ENCODE measurements around the gene PAIP2.

Gene PAIP2

DNA sequence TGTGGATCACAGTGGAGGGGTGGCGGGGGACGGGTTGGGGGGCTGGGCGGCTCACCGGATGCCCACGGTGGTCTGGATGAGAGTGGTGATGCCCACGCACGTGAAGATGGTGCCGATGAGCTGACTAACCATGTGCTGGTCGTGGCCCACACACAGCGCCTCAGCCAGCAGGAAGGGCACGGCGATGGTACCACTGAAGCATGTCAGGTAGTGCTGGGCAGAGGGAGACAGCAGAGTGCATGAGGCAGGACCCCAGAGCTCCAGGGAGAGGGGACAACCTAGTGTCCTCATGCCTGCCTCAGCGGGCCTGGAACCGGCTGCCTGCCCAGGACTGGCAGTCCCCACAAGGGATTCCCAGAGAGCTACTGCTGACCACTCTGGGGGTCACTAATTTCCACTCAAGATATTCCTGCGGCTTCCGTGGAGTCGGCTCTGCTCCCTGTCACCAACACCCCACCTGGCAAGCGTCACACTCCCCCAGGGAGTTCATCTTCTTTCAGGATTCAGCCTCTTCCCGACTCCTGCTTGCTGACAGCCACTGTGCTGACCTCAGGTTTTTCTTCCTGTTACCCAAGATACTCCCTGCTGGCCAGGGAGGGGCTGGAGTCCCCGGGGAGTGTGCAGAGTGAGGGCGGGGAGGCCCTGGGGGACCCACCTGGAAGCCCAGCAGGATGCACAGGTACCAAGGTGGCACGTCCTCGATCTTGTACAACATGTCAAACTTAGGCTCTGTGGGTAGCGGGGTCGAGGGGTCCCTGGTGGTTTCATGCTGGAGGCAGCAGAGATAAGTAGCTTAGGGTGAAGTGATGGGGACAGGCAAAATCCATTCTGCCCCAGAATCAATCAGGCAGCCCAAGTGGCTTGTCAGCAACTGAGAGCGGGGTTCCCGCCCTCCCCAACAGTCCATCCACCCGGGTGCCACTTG lies 40.4 kb downstream of the PAIP2 start:
- Histone ChIP-seq H3K4me3 (ENCODE audit: low read length) (no peak overlapping the region), H3K4me1 (ENCODE audit: low read length) (peaks cover 30% of the 10 kb centered on the region), H3K9ac (ENCODE audit: low read length) (no peak overlapping the region), H3K79me2 (ENCODE audit: low read length) (peaks cover 5% of the 10 kb centered on the region; the same call in 1 of the 2 replicates), H2AFZ (ENCODE audit: low read length) (no peak overlapping the region), H3K4me2 (ENCODE audit: low read depth, low read length) (no peak overlapping the region), H4K20me1 (ENCODE audit: insufficient read depth, low read length) (no peaks in the 10 kb centered on the region), H3F3A (ENCODE audit: insufficient read depth, low read length) (peaks cover 44% of the 10 kb centered on the region), H3K36me3 (replicated peaks; ENCODE audit: insufficient read depth, low read length) (no peaks in the 10 kb centered on the region), H3K9me3 (replicated peaks; ENCODE audit: insufficient read depth, low read length) (no peaks in the 10 kb centered on the region), H3K27me3 (replicated peaks; ENCODE audit: insufficient read depth, low read length) (no peaks in the 10 kb centered on the region), H3K27ac (ENCODE audit: low read length) (no peak overlapping the region), H3K9me2 (replicated peaks; ENCODE audit: insufficient read depth, low read length) (no peaks in the 10 kb centered on the region)
- DNase-seq: no peak
- TF ChIP-seq EZH2phosphoT487 (IDR thresholded peaks at IDR 0.05; ENCODE audit: low read length) (no peak), EZH2 (optimal IDR thresholded peaks at IDR 0.05; ENCODE audit: low read depth, low read length) (no peak), CTCF (IDR thresholded peaks at IDR 0.05; ENCODE audit: low read length) (no peak)

- DNase-seq: no peak
- H3F3A ChIP-seq (ENCODE audit: insufficient read depth, low read length): peaks cover 51% of the 10 kb centered on the region
- no peak overlapping the region for H2AFZ ChIP-seq (ENCODE audit: low read length)
- H3K9me3 ChIP-seq (replicated peaks; ENCODE audit: insufficient read depth, low read length): no peaks in the 10 kb centered on the region
- H4K20me1 ChIP-seq (ENCODE audit: insufficient read depth, low read length): no peaks in the 10 kb centered on the region
- TF ChIP-seq CTCF (IDR thresholded peaks at IDR 0.05; ENCODE audit: low read length) (no peak), EZH2phosphoT487 (IDR thresholded peaks at IDR 0.05; ENCODE audit: low read length) (no peak), EZH2 (optimal IDR thresholded peaks at IDR 0.05; ENCODE audit: low read depth, low read length) (no peak)
- peaks cover 35% of the 10 kb centered on the region for H3K4me1 ChIP-seq (ENCODE audit: low read length)
- H3K79me2 ChIP-seq (ENCODE audit: low read length): peaks cover 11% of the 10 kb centered on the region
- H3K27ac ChIP-seq (ENCODE audit: low read length): no peak overlapping the region
- no peaks in the 10 kb centered on the region for H3K36me3 ChIP-seq (replicated peaks; ENCODE audit: insufficient read depth, low read length)
- no peak overlapping the region for H3K4me2 ChIP-seq (ENCODE audit: low read depth, low read length)
- H3K4me3 ChIP-seq (ENCODE audit: low read length): no peak overlapping the region
- no peaks in the 10 kb centered on the region for H3K27me3 ChIP-seq (replicated peaks; ENCODE audit: insufficient read depth, low read length)
- H3K9me2 ChIP-seq (replicated peaks; ENCODE audit: insufficient read depth, low read length): no peaks in the 10 kb centered on the region
- no peak overlapping the region for H3K9ac ChIP-seq (ENCODE audit: low read length)
Observed at GRCh38 chr5:139382807-139383206, 41.2 kb downstream of the PAIP2 start.

GRCh38 chr5:139383275-139383992 lies 41.8 kb downstream of the PAIP2 start, which contains the start of gene SLC23A1:
TSS of gene SLC23A1 (minus strand) at chr5:139383297. CDS start at chr5:139383253, 44 bp downstream.
- Histone ChIP-seq H2AFZ (ENCODE audit: low read length) (no peak within 1 kb of the TSS), H3F3A (ENCODE audit: insufficient read depth, low read length) (peaks cover 57% of the 10 kb centered on the region), H3K9ac (ENCODE audit: low read length) (no peak within 1 kb of the TSS), H3K4me3 (ENCODE audit: low read length) (no peak within 1 kb of the TSS), H3K9me3 (replicated peaks; ENCODE audit: insufficient read depth, low read length) (no peaks in the 10 kb centered on the region), H3K4me2 (ENCODE audit: low read depth, low read length) (no peak within 1 kb of the TSS), H3K79me2 (ENCODE audit: low read length) (peaks cover 18% of the 10 kb centered on the region), H3K27ac (ENCODE audit: low read length) (peak within 1 kb of the TSS; percentile 98; the same call in 1 of the 2 replicates), H3K36me3 (replicated peaks; ENCODE audit: insufficient read depth, low read length) (no peaks in the 10 kb centered on the region), H4K20me1 (ENCODE audit: insufficient read depth, low read length) (no peaks in the 10 kb centered on the region), H3K27me3 (replicated peaks; ENCODE audit: insufficient read depth, low read length) (no peaks in the 10 kb centered on the region), H3K4me1 (ENCODE audit: low read length) (peaks cover 38% of the 10 kb centered on the region), H3K9me2 (replicated peaks; ENCODE audit: insufficient read depth, low read length) (no peaks in the 10 kb centered on the region)
- no peak for TF ChIP-seq EZH2 (optimal IDR thresholded peaks at IDR 0.05; ENCODE audit: low read depth, low read length)
- TF ChIP-seq EZH2phosphoT487 (IDR thresholded peaks at IDR 0.05; ENCODE audit: low read length): no peak
- TF ChIP-seq CTCF (IDR thresholded peaks at IDR 0.05; ENCODE audit: low read length): no peak
- no peak for DNase-seq
